ENCODE results near the gene ATG2A. TPM values are rescaled to one million over a fixed set of nuclear protein-coding genes. Genes with fewer than 3 reads are reported as not detected.
A peak's percentile ranks its signal among the peaks of the same experiment; 100 is the strongest.

Gene ATG2A
- total and polyA plus RNA-seq, 7 experiments from 2014 or later, result 3.4 to 105 (median 33.5) TPM

- H3K27me3 ChIP-seq (ENCODE audit: control insufficient read depth in 2 of 2, insufficient read depth in 2 of 2, low read length in 2 of 2), result no peaks in the 10 kb centered on the region
- H3K4me1 ChIP-seq (ENCODE audit: control insufficient read depth in 2 of 2, insufficient read depth in 2 of 2, low read length in 2 of 2), result peaks cover 64 to 68% of the 10 kb centered on the region in 2 donors
- H3K27me3 Mint-ChIP-seq, result no peaks in the 10 kb centered on the region
- H3K4me3 ChIP-seq (ENCODE audit: low read length), result peak overlapping the region; percentile 100
- peaks cover 54 to 81% (median 68%) of the 10 kb centered on the region in 7 donors for H3K4me1 Mint-ChIP-seq
- H3K9me3 ChIP-seq (ENCODE audit: control insufficient read depth in 2 of 3, low read length in 3 of 3), result no peaks in the 10 kb centered on the region
- H3K36me3 ChIP-seq (ENCODE audit: control insufficient read depth in 2 of 3, insufficient read depth in 3 of 3, low read length in 3 of 3), result peaks cover 12 to 50% (median 17%) of the 10 kb centered on the region in 3 experiments
- ATAC-seq (no peak), DNase-seq (peak in 1 of 9 donors; percentile 38)
- intact Hi-C loops (cut with micrococcal nuclease), result loop anchor here in 1 of 2 donors (5.0 kb wide), 1 partner anchor 72 kb away; the partner anchor contains the start of gene MAP4K2
- H3K9me3 Mint-ChIP-seq, result peaks cover 0 to 3% (median 0%) of the 10 kb centered on the region in 11 donors
- H3K4me3 Mint-ChIP-seq, result peak overlapping the region; percentile 95 to 99 (median 98)
- ChIA-PET CTCF (interaction anchor here (1.8 to 30.3 kb wide), 2 partner anchors 14 to 18 kb away, joined by 6 to 945 read pairs; partner anchors contain the start of gene CDC42BPG), POLR2A (interaction anchor here (0.6 to 26.0 kb wide), 7 partner anchors 11 to 1310 kb away, joined by 3 to 1324 read pairs (median 4); partner anchors contain the start of genes CDC42BPG, MEN1 and SF1)
- peaks cover 3 to 38% (median 27%) of the 10 kb centered on the region in 5 donors for H3K36me3 Mint-ChIP-seq
- peak overlapping the region; percentile 49 for H3K27ac ChIP-seq (ENCODE audit: low read depth, low read length)
- H3K27ac Mint-ChIP-seq, result peak overlapping the region; percentile 48 to 95 (median 91)
Observed at GRCh38 chr11:64874308-64875240, 42.4 kb downstream of the ATG2A start.

- POLR2A ChIA-PET, result interaction anchor here (0.6 to 26.0 kb wide), 9 partner anchors 8 to 703 kb away, joined by 3 to 1324 read pairs (median 4); partner anchors contain the start of genes CDC42BPG and ZNHIT2
- H3K36me3 ChIP-seq (ENCODE audit: control insufficient read depth in 2 of 3, insufficient read depth in 3 of 3, low read length in 3 of 3), result peaks cover 12 to 53% (median 17%) of the 10 kb centered on the region in 3 experiments
Observed at GRCh38 chr11:64872790-64873488, 44.1 kb downstream of the ATG2A start.

GRCh38 chr11:64871492-64871891 lies 45.5 kb downstream of the ATG2A start:
- intact Hi-C loops (cut with micrococcal nuclease), result no loop called here
- H3K9me3 Mint-ChIP-seq, result no peaks in the 10 kb centered on the region
- peaks cover 78 to 88% of the 10 kb centered on the region in 2 donors for H3K4me1 ChIP-seq (ENCODE audit: control insufficient read depth in 2 of 2, insufficient read depth in 2 of 2, low read length in 2 of 2)
- H3K9me3 ChIP-seq (ENCODE audit: control insufficient read depth in 2 of 3, low read length in 3 of 3), result no peaks in the 10 kb centered on the region
- no peaks in the 10 kb centered on the region for H3K27me3 Mint-ChIP-seq
- peak overlapping the region; percentile 77 to 94 (median 91) for H3K27ac Mint-ChIP-seq
- DNase-seq (no peak), ATAC-seq (no peak)
- H3K27ac ChIP-seq (ENCODE audit: low read depth, low read length), result peak overlapping the region; percentile 67
- ChIA-PET CTCF (interaction anchor here (30.3 kb wide), 1 partner anchor 15 kb away, joined by 945 read pairs; the partner anchor contains the start of gene CDC42BPG), POLR2A (interaction anchor here (1.6 to 26.0 kb wide), 2 partner anchors 9 to 15 kb away, joined by 6 to 1324 read pairs; partner anchors contain the start of gene CDC42BPG)
- H3K36me3 Mint-ChIP-seq, result peaks cover 3 to 46% (median 24%) of the 10 kb centered on the region in 5 donors
- peaks cover 12 to 52% (median 17%) of the 10 kb centered on the region in 3 experiments for H3K36me3 ChIP-seq (ENCODE audit: control insufficient read depth in 2 of 3, insufficient read depth in 3 of 3, low read length in 3 of 3)
- no peaks in the 10 kb centered on the region for H3K27me3 ChIP-seq (ENCODE audit: control insufficient read depth in 2 of 2, insufficient read depth in 2 of 2, low read length in 2 of 2)
- peak overlapping the region; percentile 44 for H3K4me3 ChIP-seq (ENCODE audit: low read length)
- peak overlapping the region; percentile 74 to 86 (median 80) for H3K4me3 Mint-ChIP-seq
- peaks cover 70 to 92% (median 78%) of the 10 kb centered on the region in 7 donors for H3K4me1 Mint-ChIP-seq

More at GRCh38 chr11:64872790-64873488, 44.1 kb downstream of the ATG2A start:
- Mint-ChIP-seq H3K36me3 (peaks cover 3 to 46% (median 32%) of the 10 kb centered on the region in 5 donors), H3K27me3 (no peaks in the 10 kb centered on the region), H3K9me3 (peaks cover 0 to 3% (median 0%) of the 10 kb centered on the region in 11 donors), H3K4me3 (peak overlapping the region; percentile 31 to 86 (median 68)), H3K4me1 (peaks cover 63 to 89% (median 77%) of the 10 kb centered on the region in 7 donors), H3K27ac (peak overlapping the region; percentile 3 to 94 (median 76))
- no peaks in the 10 kb centered on the region for H3K9me3 ChIP-seq (ENCODE audit: control insufficient read depth in 2 of 3, low read length in 3 of 3)
- no peaks in the 10 kb centered on the region for H3K27me3 ChIP-seq (ENCODE audit: control insufficient read depth in 2 of 2, insufficient read depth in 2 of 2, low read length in 2 of 2)
- DNase-seq, result peak in 1 of 9 donors; percentile 22
- H3K27ac ChIP-seq (ENCODE audit: low read depth, low read length), result peak overlapping the region; percentile 57
- peaks cover 74 to 77% of the 10 kb centered on the region in 2 donors for H3K4me1 ChIP-seq (ENCODE audit: control insufficient read depth in 2 of 2, insufficient read depth in 2 of 2, low read length in 2 of 2)
- H3K4me3 ChIP-seq (ENCODE audit: low read length), result peak overlapping the region; percentile 24
- CTCF ChIA-PET, result interaction anchor here (0.7 to 30.3 kb wide), 3 partner anchors 17 to 21 kb away, joined by 3 to 945 read pairs (median 13); partner anchors contain the start of gene CDC42BPG
- no peak for ATAC-seq
- intact Hi-C loops (cut with micrococcal nuclease), result no loop called here

- H3K4me3 Mint-ChIP-seq, result peak overlapping the region; percentile 74 to 86 (median 81)
- no peak for ATAC-seq
- H3K27me3 Mint-ChIP-seq, result no peaks in the 10 kb centered on the region
- Histone ChIP-seq H3K27me3 (ENCODE audit: control insufficient read depth in 2 of 2, insufficient read depth in 2 of 2, low read length in 2 of 2) (no peaks in the 10 kb centered on the region), H3K9me3 (ENCODE audit: control insufficient read depth in 2 of 3, low read length in 3 of 3) (no peaks in the 10 kb centered on the region), H3K4me1 (ENCODE audit: control insufficient read depth in 2 of 2, insufficient read depth in 2 of 2, low read length in 2 of 2) (peaks cover 81 to 93% of the 10 kb centered on the region in 2 donors), H3K36me3 (ENCODE audit: control insufficient read depth in 2 of 3, insufficient read depth in 3 of 3, low read length in 3 of 3) (peaks cover 12 to 52% (median 17%) of the 10 kb centered on the region in 3 experiments), H3K4me3 (ENCODE audit: low read length) (peak overlapping the region; percentile 64), H3K27ac (ENCODE audit: low read depth, low read length) (peak overlapping the region; percentile 67)
- peaks cover 0 to 2% (median 0%) of the 10 kb centered on the region in 11 donors for H3K9me3 Mint-ChIP-seq
- ChIA-PET CTCF (interaction anchor here (1.4 to 30.3 kb wide), 5 partner anchors 10 to 20 kb away, joined by 5 to 945 read pairs (median 280); partner anchors contain the start of genes CDC42BPG and EHD1), POLR2A (interaction anchor here (0.5 to 29.3 kb wide), 5 partner anchors 13 to 242 kb away, joined by 3 to 1324 read pairs (median 3); partner anchors contain the start of genes CDC42BPG and EHD1)
- H3K4me1 Mint-ChIP-seq, result peaks cover 72 to 92% (median 78%) of the 10 kb centered on the region in 7 donors
- H3K36me3 Mint-ChIP-seq, result peaks cover 5 to 46% (median 24%) of the 10 kb centered on the region in 5 donors
- intact Hi-C loops (cut with micrococcal nuclease), result no loop called here
- peak overlapping the region; percentile 82 to 97 (median 91) for H3K27ac Mint-ChIP-seq
- DNase-seq, result no peak
Observed at GRCh38 chr11:64870893-64871466, 46.0 kb downstream of the ATG2A start.

- Histone ChIP-seq H3K27me3 (ENCODE audit: control insufficient read depth in 2 of 2, insufficient read depth in 2 of 2, low read length in 2 of 2) (no peaks in the 10 kb centered on the region), H3K4me1 (ENCODE audit: control insufficient read depth in 2 of 2, insufficient read depth in 2 of 2, low read length in 2 of 2) (peaks cover 83 to 95% of the 10 kb centered on the region in 2 donors), H3K4me3 (ENCODE audit: low read length) (peak overlapping the region; percentile 64), H3K9me3 (ENCODE audit: control insufficient read depth in 2 of 3, low read length in 3 of 3) (no peaks in the 10 kb centered on the region), H3K36me3 (ENCODE audit: control insufficient read depth in 2 of 3, insufficient read depth in 3 of 3, low read length in 3 of 3) (peaks cover 12 to 52% (median 17%) of the 10 kb centered on the region in 3 experiments), H3K27ac (ENCODE audit: low read depth, low read length) (peak overlapping the region; percentile 67)
- POLR2A ChIA-PET, result interaction anchor here (0.5 to 29.3 kb wide), 8 partner anchors 14 to 242 kb away, joined by 3 to 1324 read pairs (median 3); partner anchors contain the start of genes CDC42BPG and EHD1
- no peaks in the 10 kb centered on the region for H3K27me3 Mint-ChIP-seq
- peaks cover 9 to 46% (median 27%) of the 10 kb centered on the region in 5 donors for H3K36me3 Mint-ChIP-seq
- H3K4me3 Mint-ChIP-seq, result peak overlapping the region; percentile 75 to 86 (median 80)
- ATAC-seq (peak; percentile 52), DNase-seq (no peak)
- H3K4me1 Mint-ChIP-seq, result peaks cover 72 to 92% (median 78%) of the 10 kb centered on the region in 7 donors
- CTCF ChIA-PET, result interaction anchor here (1.4 to 29.8 kb wide), 4 partner anchors 9 to 19 kb away, joined by 5 to 945 read pairs (median 158); partner anchors contain the start of gene EHD1
- intact Hi-C loops (cut with micrococcal nuclease), result no loop called here
- peak overlapping the region; percentile 57 to 97 (median 89) for H3K27ac Mint-ChIP-seq
- H3K9me3 Mint-ChIP-seq, result peaks cover 0 to 5% (median 0%) of the 10 kb centered on the region in 11 donors
Observed at GRCh38 chr11:64870176-64870892, 46.7 kb downstream of the ATG2A start.

All from naive thymus-derived CD4-positive, alpha-beta T cell (primary cell).